GM21528 (cell line): ENCODE results near the gene PPP2CA.
A peak's percentile ranks its signal among the peaks of the same experiment; 100 is the strongest.

Source experiments
- ATAC-seq: cut with Tn5 transposase; IDR thresholded peaks from one replicate; pipeline ENCODE4 v1.9.1; 2021; ENCODE audit warnings: mild to moderate bottlenecking, moderate library complexity; ENCODE audit not compliant: unreplicated experiment, low FRiP score

The PPP2CA gene

GRCh38 chr5:134206627-134207160 lies 19.2 kb downstream of the PPP2CA start:
- no peak for ATAC-seq

DNA sequence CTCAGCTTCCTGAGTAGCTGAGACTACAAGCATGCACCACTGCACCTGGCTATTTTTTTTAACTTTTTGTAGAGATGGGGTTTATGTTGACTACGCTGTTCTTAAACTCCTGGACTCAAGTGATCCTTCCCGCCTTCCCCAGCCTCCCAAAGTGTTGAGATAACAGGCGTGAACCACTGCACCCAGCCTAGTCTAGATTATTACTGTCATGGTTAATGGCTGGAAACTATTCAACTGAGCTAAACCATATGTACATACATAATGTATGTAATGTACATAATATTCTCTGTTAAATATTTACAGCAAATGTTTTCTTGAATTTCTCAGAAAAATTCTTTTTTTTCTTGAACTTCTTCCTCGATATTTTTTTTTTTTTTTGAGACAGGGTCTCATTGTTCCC lies 21.3 kb downstream of the PPP2CA start:
- no peak for ATAC-seq

GRCh38 chr5:134203630-134204029 lies 22.2 kb downstream of the PPP2CA start:
- ATAC-seq = no peak

GRCh38 chr5:134195666-134196065 lies 30.2 kb downstream of the PPP2CA start:
- ATAC-seq = no peak

DNA sequence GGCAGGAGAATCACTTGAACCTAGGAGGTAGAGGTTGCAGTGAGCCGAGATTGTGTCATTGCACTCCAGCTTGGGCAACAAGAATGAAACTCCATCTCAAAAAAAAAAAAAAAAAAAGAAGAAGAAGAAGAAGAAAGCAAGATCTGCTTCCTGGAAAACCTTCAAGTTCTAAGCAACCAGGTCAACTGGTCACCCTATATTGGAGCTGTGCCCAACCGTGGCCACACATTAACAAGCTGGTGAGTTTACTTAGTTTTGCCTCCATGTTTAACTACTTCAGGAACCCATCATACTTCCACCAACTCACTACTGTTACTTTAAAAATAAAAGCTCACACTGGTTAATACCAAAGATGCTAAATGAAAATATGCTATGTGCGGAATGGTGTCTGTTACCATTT lies 36.8 kb downstream of the PPP2CA start:
- no peak for ATAC-seq

DNA sequence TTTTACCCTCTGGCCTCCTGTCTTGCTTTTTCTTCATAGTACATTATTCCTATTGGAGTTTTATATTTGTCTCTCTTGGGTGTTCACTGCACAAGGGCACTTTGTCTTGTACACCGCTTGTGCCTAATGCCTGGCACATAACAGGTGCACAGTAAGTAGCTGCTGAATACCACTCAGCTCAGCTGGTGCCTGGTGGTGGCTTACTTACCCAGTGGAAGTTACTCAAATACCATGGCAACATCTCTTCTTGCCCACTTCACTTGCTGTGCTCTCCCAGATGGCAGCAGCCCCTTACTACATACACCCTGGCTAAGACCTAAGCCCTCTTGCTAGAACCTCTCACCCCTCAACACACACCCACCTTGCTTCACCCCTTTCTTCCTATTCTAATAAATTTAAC lies 37.8 kb downstream of the PPP2CA start:
- ATAC-seq = no peak

DNA sequence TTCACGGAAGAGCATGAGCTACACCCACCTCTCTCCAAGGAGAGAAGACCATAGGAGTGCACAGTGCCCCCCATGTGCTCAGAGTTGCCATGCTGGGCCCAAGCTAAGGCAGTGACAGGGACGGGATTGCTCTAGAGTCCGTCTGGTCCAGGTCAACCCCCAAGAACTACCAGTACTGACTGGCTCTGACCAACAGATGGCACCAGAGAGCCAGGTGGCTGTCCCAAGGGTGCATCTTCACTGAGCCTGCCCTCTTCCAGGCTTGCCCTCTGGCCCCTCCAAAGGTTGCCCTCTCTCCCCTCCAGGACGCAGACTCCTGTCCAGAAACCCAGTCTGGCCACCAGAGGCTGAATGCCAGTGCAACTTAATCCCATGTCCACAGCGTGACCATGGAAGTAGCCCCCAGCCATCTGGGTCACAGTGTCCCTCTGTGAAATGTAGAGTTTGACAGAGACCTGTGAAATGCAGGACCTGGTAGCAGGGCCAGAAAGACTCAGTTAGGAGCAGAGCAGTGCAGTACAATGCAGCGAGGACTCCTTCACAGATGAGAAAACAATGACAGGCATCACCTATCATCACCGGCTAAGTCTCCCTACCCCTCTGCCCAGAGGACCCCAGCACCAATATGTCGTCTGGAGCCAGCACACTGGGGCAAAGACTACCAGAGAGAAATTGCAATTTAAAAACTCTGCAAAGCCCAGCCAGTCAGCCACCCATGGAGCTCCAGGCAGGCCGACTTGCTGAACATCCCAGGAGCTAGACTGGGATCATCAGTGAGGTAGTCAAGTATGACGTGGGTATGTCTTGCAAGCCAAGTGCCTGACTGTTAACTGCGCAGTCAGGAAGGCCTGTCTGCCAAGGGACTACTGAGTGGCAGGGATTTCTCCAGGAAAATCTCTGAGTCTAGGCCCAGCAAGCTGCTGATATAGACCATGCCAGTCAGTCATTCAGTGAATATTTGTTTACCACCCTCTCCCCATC lies 41.4 kb downstream of the PPP2CA start:
- ATAC-seq = peak; percentile 82

DNA sequence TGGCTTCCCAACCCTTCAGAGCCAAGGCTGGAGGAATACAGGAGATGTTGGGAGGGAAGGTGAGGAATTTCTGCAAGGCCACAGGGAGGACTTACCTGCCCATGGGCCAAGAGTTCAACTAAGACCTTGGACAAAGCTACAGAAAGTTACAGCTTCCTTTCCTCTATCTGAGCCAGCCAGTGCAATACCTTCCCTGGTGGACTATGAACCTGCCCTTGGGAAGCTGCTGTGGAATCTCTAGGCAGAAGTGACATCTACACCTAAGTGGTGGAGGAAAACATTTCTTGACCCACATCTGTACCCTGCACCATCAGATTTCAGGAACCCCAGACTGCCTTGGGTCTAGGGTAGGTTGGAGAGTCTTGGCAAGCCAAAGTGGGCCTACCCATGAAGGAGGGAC lies 42.4 kb downstream of the PPP2CA start:
- no peak for ATAC-seq

DNA sequence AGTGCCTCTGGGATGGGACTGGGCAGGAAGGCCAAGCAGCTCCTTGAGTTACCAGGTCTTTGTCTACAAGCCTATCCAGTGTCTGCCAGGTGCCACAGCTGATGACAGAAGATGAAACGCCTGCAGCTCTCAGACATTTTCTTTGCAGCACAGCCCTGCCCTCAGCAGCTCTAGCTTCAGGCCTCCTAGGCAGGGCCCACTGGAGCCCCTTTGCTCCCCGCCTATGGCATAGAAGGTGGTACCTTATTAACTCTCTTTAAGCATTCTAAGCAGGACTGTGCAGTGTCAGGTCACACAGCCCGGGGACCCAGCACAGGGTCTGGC lies 47.8 kb downstream of the PPP2CA start:
- ATAC-seq = no peak

- ATAC-seq = no peak
Observed at GRCh38 chr5:134177369-134178095, 48.3 kb downstream of the PPP2CA start.

DNA sequence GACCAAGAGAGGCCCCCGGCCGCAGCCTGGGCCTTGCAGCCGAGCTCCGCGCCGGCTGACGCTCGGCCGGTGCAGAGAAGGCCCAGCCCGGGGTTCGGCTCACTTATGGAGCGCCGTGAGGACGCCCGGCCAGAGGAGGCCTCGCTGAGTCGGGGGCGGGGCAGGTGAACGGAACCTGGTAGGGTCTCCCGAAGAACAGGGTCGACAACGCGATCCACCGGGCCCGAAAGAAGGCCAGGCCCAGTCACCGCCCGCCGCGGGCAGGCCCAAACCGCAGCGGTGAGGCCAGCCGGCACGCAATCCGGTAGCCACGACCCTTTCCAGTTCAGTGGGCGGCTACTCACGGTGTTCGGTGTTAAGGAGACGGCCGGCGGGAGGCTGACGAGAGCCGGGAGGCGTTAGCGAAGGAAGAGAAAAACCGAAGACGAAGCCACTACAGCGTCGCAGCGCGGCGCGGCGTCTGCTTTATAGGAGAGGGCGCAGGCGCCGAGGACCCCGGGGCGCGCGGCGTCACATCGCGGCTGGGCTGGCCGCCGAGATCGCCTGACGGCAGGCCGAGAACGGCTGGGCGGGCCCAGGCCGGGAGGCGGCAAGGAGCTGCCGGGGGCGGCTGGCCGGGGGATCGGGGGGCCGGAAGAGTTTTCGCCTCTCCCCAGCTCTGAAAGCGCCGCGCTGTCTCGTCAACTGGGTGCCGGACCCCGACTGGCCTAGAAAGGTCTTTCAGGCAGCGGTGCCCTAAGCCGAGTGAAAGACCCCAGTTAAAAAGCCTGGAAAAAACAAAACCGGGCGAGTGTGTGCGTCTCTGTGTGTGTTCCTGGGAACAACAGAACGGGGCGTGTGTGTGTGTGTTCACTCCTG lies 49.1 kb downstream of the PPP2CA start, which contains the start of gene SKP1:
TSS of gene SKP1 (minus strand) at position 440 of the 858 bp plus-strand sequence. CDS start 2,928 bp downstream, outside the sequence.
- peak; percentile 83 for ATAC-seq

DNA sequence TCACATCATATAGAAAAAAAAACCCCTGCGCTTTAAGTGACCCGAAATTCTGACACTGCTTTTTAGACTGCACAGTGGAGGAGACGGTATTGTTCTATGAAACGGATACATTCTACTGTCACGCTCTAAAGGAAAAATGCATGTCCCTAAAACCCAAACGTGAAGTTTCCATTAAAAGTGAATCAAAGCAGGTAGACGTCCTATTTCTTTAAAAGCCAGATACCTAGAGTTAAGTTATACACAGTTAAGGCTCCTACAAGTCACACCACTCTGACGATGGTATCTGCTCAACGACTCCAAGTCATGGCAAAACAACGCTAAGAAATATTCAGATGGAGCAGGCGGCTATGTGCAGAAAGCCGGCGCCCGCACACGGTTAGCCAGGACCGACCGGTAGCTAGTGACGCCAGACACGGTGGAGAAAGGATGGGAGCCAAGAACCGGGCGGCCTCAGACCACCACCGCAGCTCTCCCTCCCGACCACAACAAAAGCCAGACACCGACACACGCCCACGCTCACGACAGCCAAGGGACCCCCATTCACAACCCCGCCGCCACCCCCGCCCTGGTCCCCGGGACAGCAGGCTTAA lies 49.9 kb downstream of the PPP2CA start:
- ATAC-seq = peak; percentile 19

GRCh38 chr5:134174841-134175839 lies 50.7 kb downstream of the PPP2CA start:
- no peak for ATAC-seq

DNA sequence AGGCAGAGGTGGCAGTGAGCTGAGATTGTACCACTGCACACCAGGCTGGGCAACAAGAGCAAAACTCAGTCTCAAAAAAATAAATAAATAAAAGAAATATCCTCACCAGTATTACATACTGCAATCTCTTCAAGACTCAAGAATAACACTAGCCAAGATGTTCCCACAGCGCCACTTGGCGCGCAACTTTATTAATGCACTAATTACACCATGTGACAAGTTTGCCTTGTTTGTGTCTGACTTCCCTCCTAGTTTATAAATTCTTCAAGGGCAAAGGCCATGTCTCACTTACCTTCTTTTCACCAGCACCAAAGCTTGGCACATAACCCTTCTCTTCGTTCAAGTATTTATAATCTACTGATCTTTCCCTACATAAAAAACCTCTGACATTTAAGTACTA lies 53.9 kb downstream of the PPP2CA start:
- no peak for ATAC-seq

DNA sequence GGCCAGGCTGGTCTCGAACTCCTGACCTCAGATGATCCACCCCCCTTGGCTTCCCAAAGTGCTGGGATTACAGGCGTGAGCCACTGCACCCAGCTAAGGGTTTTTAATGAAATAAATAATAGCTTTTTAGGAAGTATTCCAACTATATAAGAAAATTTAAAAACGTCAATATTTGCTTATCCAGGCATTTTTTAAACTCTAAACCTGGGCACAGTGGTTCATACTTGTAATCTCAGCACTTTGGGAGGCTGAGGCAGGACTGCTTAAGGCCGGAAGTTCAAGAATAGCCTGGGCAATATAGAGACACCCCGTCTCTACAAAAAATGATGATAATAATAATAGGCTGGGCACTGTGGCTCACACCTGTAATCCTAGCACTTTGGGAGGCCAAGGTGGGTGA lies 63.3 kb downstream of the PPP2CA start:
- no peak for ATAC-seq

DNA sequence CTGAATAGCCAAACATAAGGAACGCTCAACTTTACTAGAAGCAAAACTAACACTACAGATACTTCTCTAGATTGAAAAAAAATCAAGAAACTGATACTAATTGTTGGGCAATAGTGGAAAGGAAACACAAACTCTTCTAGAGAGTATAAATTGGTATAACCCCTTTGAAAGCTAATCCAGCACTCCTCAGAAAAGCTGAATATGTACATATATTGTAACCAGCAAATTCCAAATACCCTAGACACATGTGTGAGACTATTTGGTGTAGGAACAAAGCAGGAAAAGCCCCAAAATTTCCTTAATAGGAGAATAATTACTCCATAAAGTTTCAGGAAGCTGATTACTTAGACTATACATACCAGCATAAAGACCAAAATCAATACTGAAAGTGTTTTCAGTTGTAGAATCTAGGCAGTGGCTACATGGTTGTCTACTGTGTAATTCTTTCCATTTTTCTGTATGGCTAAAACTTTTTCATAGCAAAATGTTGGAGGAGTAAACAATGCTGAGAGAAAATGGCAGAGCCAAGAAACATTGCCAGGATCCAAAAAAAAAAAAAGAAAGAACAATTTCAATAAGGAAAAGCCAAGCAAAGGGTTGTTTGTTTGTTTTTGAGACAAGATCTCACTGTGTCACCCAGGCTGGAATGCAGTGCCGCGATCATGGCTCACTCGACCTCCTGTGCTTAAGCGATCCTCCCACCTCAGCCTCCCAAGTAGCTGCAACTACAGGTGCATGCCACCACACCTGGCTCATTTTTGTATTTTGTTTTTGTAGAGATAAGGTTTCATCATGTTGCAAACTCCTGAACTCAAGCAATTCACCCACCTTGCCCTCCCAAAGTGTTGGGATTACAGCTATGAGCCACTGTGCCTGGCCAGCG lies 64.1 kb downstream of the PPP2CA start:
- ATAC-seq = no peak

GRCh38 chr5:134153657-134154056 lies 72.2 kb downstream of the PPP2CA start:
- ATAC-seq = no peak

DNA sequence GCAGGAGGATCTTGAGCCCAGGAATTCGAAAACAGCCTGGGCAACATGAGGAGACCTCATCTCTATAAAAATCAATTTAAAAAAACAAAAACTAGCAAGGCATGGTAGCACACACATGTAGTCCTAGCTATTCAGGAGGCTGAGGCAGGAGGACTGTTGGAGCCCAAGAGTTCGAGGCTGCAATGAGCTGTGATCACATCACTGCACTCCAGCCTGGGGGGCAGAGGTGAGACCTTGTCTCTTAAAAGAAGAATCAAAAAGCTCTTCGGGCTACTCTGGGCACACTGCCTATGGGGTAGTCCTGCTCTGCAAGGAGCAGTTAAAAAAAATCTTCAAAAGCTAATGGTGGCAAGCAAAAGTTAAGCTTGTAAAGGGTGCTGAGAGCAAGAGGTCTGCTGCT lies 72.6 kb downstream of the PPP2CA start:
- no peak for ATAC-seq
